GM23338 (cell line): Measurements from ENCODE around the gene KRTAP1-4. TPM values are rescaled to one million over a fixed set of nuclear protein-coding genes. Genes with fewer than 3 reads are reported as not detected.
"Not testable (repeated sequence)": the region's sequence is repeated elsewhere in the genome, so short reads cannot be mapped to it uniquely, and the experiment has no call there.

Source experiments
- ATAC-seq: fragments of 200-7000 bp; cut with Tn5 transposase; 3 replicates; pipeline ENCODE4 v1.9.1; 2020
- DNase-seq: peaks from one replicate; pipeline ENCODE4 v3.0.0-alpha.2; 2015; ENCODE audit warnings: low spot score
- H2AFZ ChIP-seq: fragments of 200-600 bp; sonication (generic); 2 replicates; pipeline ENCODE4 v1.8.0; 2016; ENCODE audit warnings: antibody characterized with exemption, mild to moderate bottlenecking, moderate library complexity
- H3F3A ChIP-seq: fragments of 200-600 bp; sonication (generic); replicated peaks from 2 replicates; pipeline ENCODE4 v1.8.0; 2017; ENCODE audit warnings: antibody characterized with exemption, mixed run types, low read depth
- H3K27ac ChIP-seq: fragments of 200-600 bp; sonication (generic); 2 replicates; pipeline ENCODE4 v1.6.1; 2016; ENCODE audit warnings: low read depth
- H3K27me3 ChIP-seq: fragments of 200-600 bp; sonication (generic); 2 replicates; pipeline ENCODE4 v1.8.0; 2016; ENCODE audit warnings: mild to moderate bottlenecking, mixed run types, moderate library complexity; ENCODE audit not compliant: insufficient read depth
- H3K36me3 ChIP-seq: fragments of 200-600 bp; sonication (generic); 2 replicates; pipeline ENCODE4 v1.8.0; 2016; ENCODE audit warnings: mild to moderate bottlenecking; ENCODE audit not compliant: insufficient read depth
- H3K4me1 ChIP-seq: fragments of 200-600 bp; sonication (generic); 2 replicates; pipeline ENCODE4 v1.8.0; 2016; ENCODE audit warnings: mild to moderate bottlenecking, moderate library complexity; ENCODE audit not compliant: insufficient read depth
- H3K4me2 ChIP-seq: fragments of 200-600 bp; sonication (generic); 2 replicates; pipeline ENCODE4 v1.7.1; 2017; ENCODE audit warnings: mixed run types
- H3K4me3 ChIP-seq: fragments of 200-600 bp; sonication (generic); 2 replicates; pipeline ENCODE4 v1.6.1; 2016; ENCODE audit warnings: mixed run types
- H3K79me2 ChIP-seq: fragments of 200-600 bp; sonication (generic); replicated peaks from 2 replicates; pipeline ENCODE4 v1.8.0; 2017; ENCODE audit warnings: mild to moderate bottlenecking; ENCODE audit not compliant: insufficient read depth
- H3K9me2 ChIP-seq: fragments of 200-600 bp; sonication (generic); 2 replicates; pipeline ENCODE4 v1.8.0; 2017; ENCODE audit not compliant: insufficient read depth
- H4K20me1 ChIP-seq: fragments of 200-600 bp; sonication (generic); replicated peaks from 2 replicates; pipeline ENCODE4 v1.8.0; 2017; ENCODE audit warnings: mild to moderate bottlenecking; ENCODE audit not compliant: insufficient read depth
- H3K27ac Mint-ChIP-seq: 2 replicates; pipeline ENCODE4 v1.8.0; 2020; ENCODE audit warnings: inconsistent platforms, mild to moderate bottlenecking, moderate library complexity, mixed read lengths
- H3K27me3 Mint-ChIP-seq: 3 replicates; pipeline ENCODE4 v1.8.0; 2022; ENCODE audit warnings: low read depth, mild to moderate bottlenecking, moderate library complexity, mixed read lengths, inconsistent platforms; ENCODE audit not compliant: insufficient read depth, poor library complexity
- H3K36me3 Mint-ChIP-seq: 3 replicates; pipeline ENCODE4 v1.8.0; 2021; ENCODE audit warnings: low read depth, mild to moderate bottlenecking, inconsistent platforms, moderate library complexity, mixed read lengths
- H3K4me1 Mint-ChIP-seq: 3 replicates; pipeline ENCODE4 v1.8.0; 2020; ENCODE audit warnings: mild to moderate bottlenecking, inconsistent platforms, mixed read lengths
- H3K4me3 Mint-ChIP-seq: 3 replicates; pipeline ENCODE4 v1.8.0; 2021; ENCODE audit warnings: moderate library complexity, mild to moderate bottlenecking, inconsistent platforms, mixed read lengths
- H3K9me3 Mint-ChIP-seq: 3 replicates; pipeline ENCODE4 v1.8.0; 2020; ENCODE audit warnings: moderate library complexity, mild to moderate bottlenecking, inconsistent platforms, mixed read lengths
- CREB1 ChIP-seq: fragments of 250-450 bp; sonication (Bioruptor Pico); IDR thresholded peaks from 2 replicates; pipeline ENCODE4 v1.5.0; 2020; ENCODE audit warnings: low read depth, mild to moderate bottlenecking, moderate library complexity
- JUNB ChIP-seq: IDR thresholded peaks from one replicate; pipeline ENCODE4 v1.6.1; 2016; ENCODE audit warnings: antibody characterized with exemption; ENCODE audit not compliant: unreplicated experiment
- NANOG ChIP-seq: IDR thresholded peaks from 2 replicates; pipeline ENCODE4 v1.6.1; 2016; ENCODE audit warnings: antibody characterized with exemption, borderline replicate concordance
- REST ChIP-seq: IDR thresholded peaks from one replicate; pipeline ENCODE4 v1.6.1; 2018; ENCODE audit warnings: antibody characterized with exemption; ENCODE audit not compliant: unreplicated experiment
- STAT1 ChIP-seq: IDR thresholded peaks from one replicate; pipeline ENCODE4 v1.6.1; 2016; ENCODE audit warnings: antibody characterized with exemption; ENCODE audit not compliant: unreplicated experiment
- ZNF114 ChIP-seq: fragments of 250-450 bp; sonication (Bioruptor Pico); IDR thresholded peaks from 2 replicates; pipeline ENCODE4 v1.5.0; 2020; ENCODE audit warnings: mild to moderate bottlenecking, moderate library complexity
- ZNF331 ChIP-seq: fragments of 250-450 bp; sonication (Bioruptor Pico); IDR thresholded peaks from 2 replicates; pipeline ENCODE4 v1.5.0; 2020; ENCODE audit warnings: low read depth, mild to moderate bottlenecking, moderate library complexity
- ZNF462 ChIP-seq: fragments of 250-450 bp; sonication (Bioruptor Pico); IDR thresholded peaks from 2 replicates; pipeline ENCODE4 v1.5.0; 2020; ENCODE audit warnings: mild to moderate bottlenecking, moderate library complexity
- polyA plus RNA-seq: library from polyadenylated mRNA; unstranded; fragments of >200 nt; fragmentation: Nextera tagmentation; extraction: Ambion mirVana; gene quantifications from 2 replicates; pipeline ENCODE4 v1.2.1, GENCODE V29; 2016
- total RNA-seq: library from RNA; depleted of rRNA; stranded (reverse); fragments of >200 nt; shearing (Covaris generic); gene quantifications from 2 replicates; pipeline ENCODE4 v1.2.3, GENCODE V29; 2014

The KRTAP1-4 gene
- total and polyA plus RNA-seq, 2 experiments from 2014 or later: not detected

- TF ChIP-seq ZNF462 (CRISPR knock-in tag): no peak
- no peak for TF ChIP-seq ZNF331 (CRISPR knock-in tag)
- TF ChIP-seq REST: no peak
- no peak for TF ChIP-seq CREB1 (CRISPR knock-in tag)
- no peak for TF ChIP-seq ZNF114 (CRISPR knock-in tag)
- no peak for TF ChIP-seq NANOG
- TF ChIP-seq STAT1: no peak
- no peak for TF ChIP-seq JUNB
These were observed 7.9 kb upstream of the KRTAP1-4 start (continued) for GRCh38 chr17:41037853-41038350.

- peaks cover 19% of the 10 kb centered on the region for H3K4me1 Mint-ChIP-seq
- not testable (repeated sequence) for H3K9me3 Mint-ChIP-seq, H3K36me3 Mint-ChIP-seq, DNase-seq, H4K20me1 ChIP-seq, H3K4me3 ChIP-seq, H3K9me2 ChIP-seq, ATAC-seq, H3K27me3 Mint-ChIP-seq, H3K27ac ChIP-seq, H3K27me3 ChIP-seq, H3K36me3 ChIP-seq, H3K4me3 Mint-ChIP-seq, H3K79me2 ChIP-seq, H3K4me2 ChIP-seq, H3F3A ChIP-seq, H3K27ac Mint-ChIP-seq, H2AFZ ChIP-seq
- H3K4me1 ChIP-seq: peaks cover 23% of the 10 kb centered on the region
These were observed 4.4 kb upstream of the KRTAP1-4 start, which contains the start of gene KRTAP1-3 for GRCh38 chr17:41034346-41034935. Gene KRTAP1-3, minus strand, starts transcription at chr17:41034874. Its CDS starts 53 bp downstream, at chr17:41034821.
